Measurements from ENCODE around the gene CELSR2.

- TF ChIP-seq POLR2A (IDR thresholded peaks at IDR 0.05) = no peak
- no peak for TF ChIP-seq CTCF (IDR thresholded peaks at IDR 0.05)
These were observed 2.2 kb downstream of the CELSR2 start for GRCh38 chr1:109251277-109252166.

All from esophagus squamous epithelium (tissue), 4 donors.